GM10266 (cell line): Measurements from ENCODE around the gene CEND1.

ENCODE experiments used
- DNase-seq: peaks from one replicate; pipeline ENCODE4 v3.0.0; 2012; ENCODE audit errors: extremely low spot score
- CTCF ChIP-seq: IDR thresholded peaks from 2 replicates; pipeline ENCODE4 v1.5.1; 2012; ENCODE audit warnings: mild to moderate bottlenecking, low read depth; ENCODE audit not compliant: control insufficient read depth, insufficient read depth; ENCODE audit errors: missing control alignments

CEND1 gene

DNA sequence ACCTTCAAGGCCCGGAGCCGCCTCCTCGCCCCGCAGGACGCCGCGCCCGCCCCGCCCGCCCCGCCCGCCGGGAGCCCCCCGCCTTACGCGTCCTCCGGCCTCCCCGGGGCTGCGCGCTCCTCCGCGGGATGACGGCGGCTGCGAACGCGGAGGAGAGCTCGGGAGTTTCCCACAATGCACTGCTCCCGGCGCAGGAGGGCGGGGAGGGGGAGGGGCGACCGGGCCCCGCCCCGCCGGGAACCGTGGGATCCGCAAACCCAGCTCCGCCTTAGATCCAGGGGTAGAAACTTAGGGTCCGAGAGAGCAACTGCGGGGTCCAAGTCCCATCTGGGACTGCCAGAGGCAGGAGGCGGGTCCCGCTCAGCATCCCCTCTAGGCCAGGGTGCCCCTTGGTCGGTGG, at the start of gene CEND1:
Gene CEND1 (minus strand): TSS at position 148 of the 400 bp plus-strand sequence. CDS start 1,514 bp downstream, outside the sequence.
- DNase-seq, result peak; percentile 55
- TF ChIP-seq CTCF, result no peak

GRCh38 chr11:839280-839623, 49.4 kb upstream of the CEND1 start:
- no peak for TF ChIP-seq CTCF

DNA sequence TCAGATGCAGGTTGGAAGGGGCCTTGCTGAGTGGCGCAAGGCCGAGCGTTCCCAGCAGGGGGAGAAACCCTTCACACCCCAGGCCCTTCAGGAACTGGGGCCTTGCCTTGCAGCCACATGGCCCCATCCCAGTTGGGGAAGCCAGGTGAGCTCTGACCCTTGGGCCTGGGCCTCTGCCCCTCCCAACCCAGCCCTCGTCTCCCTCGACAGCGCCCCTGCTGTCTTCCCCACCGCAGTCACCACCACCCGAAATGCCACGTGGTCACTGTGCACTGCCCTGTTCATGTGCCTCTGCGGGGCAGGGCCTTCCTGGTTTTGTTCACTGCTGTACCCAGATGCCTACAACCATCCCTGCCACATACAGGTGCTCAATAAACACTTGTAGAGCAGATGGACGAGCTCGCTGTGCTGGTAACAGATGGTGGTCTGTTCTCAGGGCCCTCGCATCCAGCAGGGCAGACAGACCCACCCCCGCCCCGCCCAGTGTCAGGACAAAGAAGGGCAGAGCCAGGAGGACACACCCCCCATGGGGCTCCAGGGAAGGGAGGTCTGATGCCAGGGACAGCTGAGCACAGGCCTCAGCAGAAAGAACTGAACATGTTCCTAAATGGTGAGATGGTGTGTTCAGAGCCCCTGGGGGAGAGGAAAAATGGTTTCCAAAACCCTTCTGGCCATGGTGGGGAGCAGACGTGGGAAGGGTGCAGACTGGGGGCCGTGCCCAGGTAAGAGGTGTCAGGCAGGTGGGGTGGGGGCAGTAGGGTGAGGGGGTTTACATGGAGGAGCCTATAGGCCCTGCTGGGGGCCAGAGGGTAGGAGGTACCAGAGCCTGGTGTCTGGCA, 48.8 kb upstream of the CEND1 start:
- no peak for DNase-seq
- TF ChIP-seq CTCF, result no peak

More at GRCh38 chr11:839280-839623, 49.4 kb upstream of the CEND1 start:
- DNase-seq, result no peak

- DNase-seq, result no peak
- TF ChIP-seq CTCF, result no peak
Observed at GRCh38 chr11:837990-838307, 48.1 kb upstream of the CEND1 start.

GRCh38 chr11:837189-837989, 47.5 kb upstream of the CEND1 start:
- TF ChIP-seq CTCF, result no peak

GRCh38 chr11:836700-837099, 46.8 kb upstream of the CEND1 start:
- no peak for TF ChIP-seq CTCF
- no peak for DNase-seq

More at GRCh38 chr11:837189-837989, 47.5 kb upstream of the CEND1 start:
- no peak for DNase-seq

GRCh38 chr11:836274-836673, 46.4 kb upstream of the CEND1 start:
- DNase-seq, result no peak
- no peak for TF ChIP-seq CTCF
